ENCODE measurements around the gene KRT73.

The KRT73 gene

GRCh38 chr12:52568111-52568510 is 50.2 kb downstream of the KRT73 start:
- no peak for DNase-seq (ENCODE audit: low spot score)

DNA sequence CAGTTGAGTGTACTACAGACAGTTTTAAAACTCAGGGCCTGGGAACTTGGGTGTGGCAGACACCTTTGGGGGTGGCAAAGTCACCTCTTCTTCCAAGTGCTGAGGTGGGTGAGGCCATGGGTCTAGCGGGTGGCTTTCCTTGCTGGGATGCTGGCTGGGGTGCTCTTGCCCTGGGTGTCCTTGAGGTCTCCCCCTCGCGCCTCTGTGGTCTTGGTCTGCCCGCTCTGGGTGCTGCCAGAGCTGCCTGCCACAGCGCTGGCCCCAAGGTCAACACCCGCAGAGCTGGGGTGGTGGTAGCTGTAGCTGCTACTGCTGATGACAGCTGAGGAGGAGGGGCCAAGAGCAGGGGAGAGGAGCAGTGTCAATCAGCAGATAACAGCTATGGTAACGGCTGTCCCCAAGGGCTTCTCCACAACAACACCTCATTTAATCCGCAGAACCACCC is 51.5 kb downstream of the KRT73 start:
- DNase-seq (ENCODE audit: low spot score) = no peak

DNA sequence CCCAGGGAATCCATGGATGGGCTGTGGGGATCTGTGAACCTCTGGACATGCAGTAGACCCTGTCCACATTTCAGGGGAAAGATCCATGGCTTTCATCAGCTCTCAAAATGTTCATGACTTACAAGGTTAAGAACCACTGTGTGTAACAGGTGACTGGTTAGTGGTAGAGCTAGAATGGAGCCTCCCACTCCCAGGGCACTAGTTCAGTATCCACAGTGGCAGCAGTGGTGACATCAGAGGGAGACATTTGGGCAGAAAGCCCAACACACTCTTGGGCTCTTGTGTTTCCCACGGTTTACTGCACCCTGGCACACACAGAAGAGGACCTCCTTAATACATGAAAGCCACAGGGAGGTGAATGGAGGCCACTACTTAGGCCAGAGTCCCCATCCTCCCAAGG is 53.8 kb downstream of the KRT73 start:
- DNase-seq (ENCODE audit: low spot score) = no peak

- no peak for DNase-seq (ENCODE audit: low spot score)
Observed at GRCh38 chr12:52561880-52562449, 56.4 kb downstream of the KRT73 start.

DNA sequence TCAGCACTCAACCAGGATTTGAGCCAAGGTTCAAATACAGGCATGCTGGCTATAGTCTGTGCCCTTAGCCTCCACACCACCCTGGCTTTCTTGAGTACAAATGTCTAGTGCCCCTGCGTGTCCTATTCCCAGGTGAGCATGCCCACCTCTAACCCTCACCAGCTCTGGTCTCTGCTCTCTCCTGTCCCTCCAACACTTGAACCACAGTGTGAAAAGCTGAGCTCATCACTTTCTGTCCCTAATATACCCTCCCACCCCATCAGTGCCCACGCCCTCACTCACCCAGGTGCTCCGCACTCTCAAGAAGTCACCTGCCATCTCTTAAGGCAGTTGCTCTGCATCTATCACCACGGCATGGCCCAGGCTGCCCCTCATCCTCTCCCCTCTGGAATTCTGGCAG is 58.4 kb downstream of the KRT73 start:
- DNase-seq (ENCODE audit: low spot score) = no peak

- no peak for DNase-seq (ENCODE audit: low spot score)
Observed at GRCh38 chr12:52558781-52559445, 59.4 kb downstream of the KRT73 start.

Data from putamen (tissue), 1 donor.